HepG2 (cell line): Measurements from ENCODE around the gene CCL2. TPM values are rescaled to one million over a fixed set of nuclear protein-coding genes. Genes with fewer than 3 reads are reported as not detected.

Experiments used
- ATAC-seq: fragments of 200-7000 bp; cut with Tn5 transposase; 3 replicates; pipeline ENCODE4 v1.9.1; 2020; ENCODE audit warnings: mild to moderate bottlenecking, moderate library complexity
- BruUV-seq: library from RNA; stranded (reverse); fragments of 400-500 nt; replicated peaks from 2 replicates; lab custom pipeline; 2021; lab: Mats Ljungman, UMichigan
- CTCF ChIA-PET: fragments of 300-600 bp; formaldehyde crosslinking; extraction: SDS; loops from one replicate; lab custom pipeline; 2021; ENCODE audit warnings: low total read pairs, inconsistent platforms, low intra/inter-chr PET ratio; lab: Yijun Ruan, JAX
- POLR2A ChIA-PET: fragments of 350-600 bp; sonication (Branson Sonifier 250); formaldehyde crosslinking; loops from one replicate; lab custom pipeline; 2020; ENCODE audit warnings: antibody characterized with exemption, inconsistent platforms; lab: Yijun Ruan, JAX
- DNase-seq: peaks from one replicate; pipeline ENCODE4 v3.0.0-alpha.2; 2015; ENCODE audit warnings: low spot score
- FAIRE-seq: peaks from 3 replicates; lab custom pipeline; 2011; peaks lifted over from hg19 to GRCh38; lab: Jason Lieb, UNC
- H2AFZ ChIP-seq: one replicate; pipeline ENCODE4 v1.6.1; 2011; ENCODE audit warnings: low read length, inconsistent platforms
- H3K27ac ChIP-seq: fragments of 300-600 bp; 3 replicates; pipeline ENCODE4 v1.8.0; 2011; ENCODE audit warnings: mixed run types, mild to moderate bottlenecking, mixed read lengths, low read length, inconsistent platforms; ENCODE audit not compliant: insufficient read depth; ENCODE audit errors: extremely low read length
- H3K27me3 ChIP-seq, 2 experiments: fragments of 200-600 bp in 1 of 2; 2 replicates in 1 of 2; 3 replicates in 1 of 2; pipeline versions ENCODE4 v1.6.0 to v1.8.0; 2011; ENCODE audit warnings: low read length in 2 of 2, mild to moderate bottlenecking in 2 of 2, moderate library complexity in 2 of 2, inconsistent platforms in 1 of 2; ENCODE audit not compliant: insufficient read depth in 2 of 2, control insufficient read depth in 1 of 2
- H3K36me3 ChIP-seq, 2 experiments: fragments of 200-600 bp in 1 of 2; replicated peaks in 1 of 2; 2 replicates in 1 of 2; 3 replicates in 1 of 2; pipeline versions ENCODE4 v1.5.1 to v1.8.0; 2011; ENCODE audit warnings: low read length in 2 of 2, inconsistent platforms in 1 of 2; ENCODE audit not compliant: insufficient read depth in 2 of 2, control insufficient read depth in 1 of 2
- H3K4me1 ChIP-seq: 2 replicates; pipeline ENCODE4 v1.5.1; 2012; ENCODE audit warnings: low read length, inconsistent platforms; ENCODE audit not compliant: insufficient read depth
- H3K4me2 ChIP-seq: 2 replicates; pipeline ENCODE4 v1.6.0; 2011; ENCODE audit warnings: low read depth, low read length, inconsistent platforms
- H3K4me3 ChIP-seq, 3 experiments: fragments of 200-600 bp in 1 of 3; sonication (generic), shearing (Covaris generic) in 1 of 3; replicated peaks in 1 of 3; 2 replicates each; pipeline ENCODE4 v1.5.1; 2011 to 2016; ENCODE audit warnings: low read length in 3 of 3, inconsistent platforms in 2 of 3, low read depth in 2 of 3, mild to moderate bottlenecking in 2 of 3, control low read depth in 1 of 3, mixed read lengths in 1 of 3; ENCODE audit not compliant: insufficient read depth in 1 of 3
- H3K79me2 ChIP-seq: one replicate; pipeline ENCODE4 v1.6.1; 2011; ENCODE audit warnings: low read length, inconsistent platforms; ENCODE audit not compliant: insufficient read depth
- H3K9ac ChIP-seq: 2 replicates; pipeline ENCODE4 v1.6.0; 2011; ENCODE audit warnings: mild to moderate bottlenecking, low read depth, low read length, inconsistent platforms; ENCODE audit not compliant: insufficient read depth
- H3K9me3 ChIP-seq: 2 replicates; pipeline ENCODE4 v1.5.1; 2012; ENCODE audit warnings: mild to moderate bottlenecking, low read length
- H4K20me1 ChIP-seq: 2 replicates; pipeline ENCODE4 v1.6.0; 2011; ENCODE audit warnings: inconsistent platforms, mild to moderate bottlenecking, low read length, moderate library complexity; ENCODE audit not compliant: insufficient read depth
- ATF6 ChIP-seq: sonication (generic); formaldehyde crosslinking; conservative IDR thresholded peaks from 2 replicates; pipeline ENCODE4 v1.4.0; 2020; ENCODE audit warnings: missing genetic modification reagents
- IRF1 ChIP-seq: sonication (generic); formaldehyde crosslinking; IDR thresholded peaks from 2 replicates; pipeline ENCODE4 v1.4.0; 2020; ENCODE audit warnings: low read depth, mild to moderate bottlenecking, missing genetic modification reagents
- KAT7 ChIP-seq: IDR thresholded peaks from 2 replicates; pipeline ENCODE4 v1.6.1; 2018; ENCODE audit warnings: borderline replicate concordance, missing compliant biosample characterization
- MIER2 ChIP-seq: IDR thresholded peaks from 2 replicates; pipeline ENCODE4 v1.6.1; 2016; ENCODE audit warnings: missing biosample characterization, missing genetic modification reagents
- REST ChIP-seq, 2 experiments: IDR thresholded peaks; 2 replicates each; pipeline ENCODE4 v1.6.1; 2011 to 2012; ENCODE audit warnings: low read length in 2 of 2, borderline replicate concordance in 1 of 2, low read depth in 1 of 2, mild to moderate bottlenecking in 1 of 2, moderate library complexity in 1 of 2
- ZBTB7B ChIP-seq: sonication (generic); formaldehyde crosslinking; IDR thresholded peaks from 2 replicates; pipeline ENCODE4 v1.4.0; 2020; ENCODE audit warnings: missing genetic modification reagents
- ZNF546 ChIP-seq: sonication (generic); formaldehyde crosslinking; conservative IDR thresholded peaks from 2 replicates; pipeline ENCODE4 v1.8.1; 2023; ENCODE audit warnings: mild to moderate bottlenecking, missing genetic modification reagents
- WGBS: methylation state at CpG from one replicate; pipeline ENCODE4 v1.1.6; 2017; ENCODE audit warnings: low lambda C conversion rate; 5-methylcytosine and 5-hydroxymethylcytosine counted together
- in situ Hi-C: cut with HindIII; loops from 2 replicates; pipeline ENCODE4 v1.10.0; 2017; ENCODE audit warnings: low pct_unique_long_range_greater_than_20kb; ENCODE audit not compliant: extremely low pct_ligation_motif_present
- intact Hi-C: fragments of 100-400 bp; cut with micrococcal nuclease; formaldehyde crosslinking; loops from one replicate; pipeline ENCODE4 v1.10.0; 2022; ENCODE audit not compliant: unreplicated experiment
- polyA plus RNA-seq, 8 experiments: library from polyadenylated mRNA; depleted of rRNA in 3 of 8; stranded (reverse) in 7 of 8; unstranded in 1 of 8; fragments of >200 nt; fragmentation: Illumina TruSeq in 4 of 8; extraction: Trizol in 4 of 8; gene quantifications; 2 replicates each; pipeline versions ENCODE4 v1.2.1 to v1.2.3, GENCODE V29; 2011 to 2016; ENCODE audit warnings: low read depth in 4 of 8, missing spikeins in 1 of 8, mixed read lengths in 1 of 8; ENCODE audit not compliant: insufficient read depth in 1 of 8
- total RNA-seq, 5 experiments: library from RNA; depleted of rRNA; stranded (reverse); fragments of >200 nt; fragmentation: Illumina TruSeq; extraction: Trizol; gene quantifications; 2 replicates each; pipeline ENCODE4 v1.2.3, GENCODE V29; 2016; ENCODE audit warnings: low read depth in 1 of 5

Gene CCL2
- total and polyA plus RNA-seq, 2 of the 13 experiments (the other 11 are each of a cell fraction or from before 2014, with no cell fraction given), result not detected

GRCh38 chr17:34235389-34236028, 19.6 kb upstream of the CCL2 start:
- no peak overlapping the region for H3K4me3 ChIP-seq
- TF ChIP-seq IRF1 (CRISPR knock-in tag), result no peak
- no peak for TF ChIP-seq ZNF546
- TF ChIP-seq ZBTB7B (CRISPR knock-in tag), result no peak
- TF ChIP-seq REST (IDR thresholded peaks at IDR 0.05; ENCODE audit: borderline replicate concordance in 1 of 2, low read depth in 1 of 2, low read length in 2 of 2), result peak in 1 of 2 experiments; percentile 69; a peak in 3 of 4 replicates
- TF ChIP-seq MIER2 (CRISPR knock-in tag), result peak; percentile 64; the same call in 1 of the 2 replicates
- no peak for TF ChIP-seq ATF6 (CRISPR knock-in tag)
- no peak for TF ChIP-seq KAT7
- TF ChIP-seq, all 625 proteins: peak for 2
- DNase-seq, result no peak
- ChIA-PET POLR2A (no interaction called here), CTCF (no interaction called here)
- H3K9me3 ChIP-seq, result peaks cover 10% of the 10 kb centered on the region
- in situ Hi-C loops (no loop called here), intact Hi-C loops (no loop called here)
- no peaks in the 10 kb centered on the region for H3K79me2 ChIP-seq
- no peak for FAIRE-seq
- H3K27me3 ChIP-seq, result no peaks in the 10 kb centered on the region; a peak in 1 of 5 replicates
- no peak overlapping the region for H2AFZ ChIP-seq
- H3K36me3 ChIP-seq, result no peaks in the 10 kb centered on the region
- H3K9ac ChIP-seq, result no peak overlapping the region
- ATAC-seq, result peak; percentile 59
- H3K4me2 ChIP-seq, result no peak overlapping the region
- no peaks in the 10 kb centered on the region for H4K20me1 ChIP-seq
- BruUV-seq, result no TSS peak
- no peak overlapping the region for H3K27ac ChIP-seq
- H3K4me1 ChIP-seq, result no peaks in the 10 kb centered on the region
- WGBS, result 14% methylated on average over 6 of the region's 6 CpGs
